Measurements from ENCODE around the gene ISM1.
A peak's percentile ranks its signal among the peaks of the same experiment; 100 is the strongest.

Gene ISM1

DNA sequence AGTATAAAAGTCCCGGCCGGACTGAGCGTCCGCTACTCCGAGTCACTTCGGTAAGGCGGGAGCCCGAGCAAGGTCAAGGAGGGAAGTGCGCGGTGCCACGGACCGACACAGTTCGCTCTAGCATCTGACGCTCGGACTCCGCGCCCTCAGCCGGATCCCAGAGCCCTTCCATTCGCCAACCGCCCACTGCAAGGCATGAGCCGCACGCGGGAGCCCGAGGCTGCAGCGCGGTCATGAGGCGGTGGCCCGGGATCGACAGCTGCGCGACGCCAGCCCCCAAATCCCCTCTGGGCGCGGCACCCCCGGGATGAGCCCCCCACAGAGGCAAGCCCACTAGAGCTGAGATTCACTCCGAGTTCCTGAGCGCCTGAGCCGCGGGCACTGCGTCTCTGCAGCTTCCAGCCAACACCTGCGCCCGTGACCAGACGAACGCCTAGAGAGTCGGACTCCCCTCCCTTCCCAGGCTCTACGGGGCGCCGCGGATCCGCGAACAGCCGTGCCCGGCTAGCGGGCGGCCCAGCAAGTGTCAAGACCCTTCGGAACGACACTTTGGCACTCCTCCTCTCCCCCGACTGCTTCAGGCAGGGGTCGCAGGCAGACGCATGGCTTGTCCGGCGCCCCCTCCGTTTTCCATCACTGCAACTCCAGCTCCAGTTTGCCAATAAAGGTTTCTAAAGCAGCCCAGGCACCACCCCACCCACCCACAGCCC lies 725 bp upstream of the ISM1 start:
- TF ChIP-seq, protein P1, sequence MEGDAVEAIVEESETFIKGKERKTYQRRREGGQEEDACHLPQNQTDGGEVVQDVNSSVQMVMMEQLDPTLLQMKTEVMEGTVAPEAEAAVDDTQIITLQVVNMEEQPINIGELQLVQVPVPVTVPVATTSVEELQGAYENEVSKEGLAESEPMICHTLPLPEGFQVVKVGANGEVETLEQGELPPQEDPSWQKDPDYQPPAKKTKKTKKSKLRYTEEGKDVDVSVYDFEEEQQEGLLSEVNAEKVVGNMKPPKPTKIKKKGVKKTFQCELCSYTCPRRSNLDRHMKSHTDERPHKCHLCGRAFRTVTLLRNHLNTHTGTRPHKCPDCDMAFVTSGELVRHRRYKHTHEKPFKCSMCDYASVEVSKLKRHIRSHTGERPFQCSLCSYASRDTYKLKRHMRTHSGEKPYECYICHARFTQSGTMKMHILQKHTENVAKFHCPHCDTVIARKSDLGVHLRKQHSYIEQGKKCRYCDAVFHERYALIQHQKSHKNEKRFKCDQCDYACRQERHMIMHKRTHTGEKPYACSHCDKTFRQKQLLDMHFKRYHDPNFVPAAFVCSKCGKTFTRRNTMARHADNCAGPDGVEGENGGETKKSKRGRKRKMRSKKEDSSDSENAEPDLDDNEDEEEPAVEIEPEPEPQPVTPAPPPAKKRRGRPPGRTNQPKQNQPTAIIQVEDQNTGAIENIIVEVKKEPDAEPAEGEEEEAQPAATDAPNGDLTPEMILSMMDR (IDR thresholded peaks at IDR 0.05), result no peak
- peaks cover 2% of the 10 kb centered on the region for H3K4me1 ChIP-seq
- H3K4me3 ChIP-seq (ENCODE audit: low read depth, low read length), result peak overlapping the region; percentile 34
- H3K36me3 ChIP-seq (ENCODE audit: control insufficient read depth, insufficient read depth, low read length), result no peaks in the 10 kb centered on the region
- H3K4me2 ChIP-seq (ENCODE audit: low read length), result peak overlapping the region; percentile 72
- H3K9me3 ChIP-seq (ENCODE audit: control insufficient read depth, low read length), result no peaks in the 10 kb centered on the region
- peak overlapping the region; percentile 81 for H2AFZ ChIP-seq
- no peaks in the 10 kb centered on the region for H3K79me2 ChIP-seq
- H3K27ac ChIP-seq, result no peak overlapping the region
- no peaks in the 10 kb centered on the region for H3K27me3 ChIP-seq (ENCODE audit: control insufficient read depth, insufficient read depth, low read length)
- no peak overlapping the region for H3K9ac ChIP-seq

DNA sequence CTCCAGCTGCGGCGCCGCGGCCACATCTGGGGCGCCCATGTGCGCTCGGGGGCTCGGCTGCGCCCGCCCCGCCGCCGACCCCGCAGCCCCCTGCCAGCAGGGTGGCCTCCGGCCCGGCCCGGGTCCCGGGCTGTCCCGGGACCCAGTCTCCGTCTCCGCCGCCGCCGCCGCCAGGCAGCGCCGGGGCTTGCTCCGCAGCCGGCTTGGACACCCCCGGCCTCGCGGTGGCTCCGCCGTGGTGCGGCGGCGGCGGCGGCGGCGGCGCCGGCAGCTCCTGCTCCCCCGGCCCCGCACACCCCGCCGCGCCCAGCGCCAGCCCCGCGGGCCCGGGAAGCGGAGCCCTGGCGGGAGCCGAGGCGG lies 219 bp downstream of the ISM1 start:
- no peak overlapping the region for H3K27ac ChIP-seq
- no peaks in the 10 kb centered on the region for H3K9me3 ChIP-seq (ENCODE audit: control insufficient read depth, low read length)
- no peak overlapping the region for H3K9ac ChIP-seq
- H2AFZ ChIP-seq, result no peak overlapping the region
- no peaks in the 10 kb centered on the region for H3K27me3 ChIP-seq (ENCODE audit: control insufficient read depth, insufficient read depth, low read length)
- no peak overlapping the region for H3K4me2 ChIP-seq (ENCODE audit: low read length)
- H3K4me3 ChIP-seq (ENCODE audit: low read depth, low read length), result no peak overlapping the region
- H3K79me2 ChIP-seq, result no peaks in the 10 kb centered on the region
- no peaks in the 10 kb centered on the region for H3K36me3 ChIP-seq (ENCODE audit: control insufficient read depth, insufficient read depth, low read length)
- TF ChIP-seq, protein P1 (IDR thresholded peaks at IDR 0.05), result no peak
- peaks cover 2% of the 10 kb centered on the region for H3K4me1 ChIP-seq

- Histone ChIP-seq H3K79me2 (no peaks in the 10 kb centered on the region), H3K4me1 (peaks cover 2% of the 10 kb centered on the region), H3K4me2 (ENCODE audit: low read length) (peak overlapping the region; percentile 78), H3K9me3 (ENCODE audit: control insufficient read depth, low read length) (no peaks in the 10 kb centered on the region), H3K9ac (no peak overlapping the region), H3K4me3 (ENCODE audit: low read depth, low read length) (no peak overlapping the region), H3K36me3 (ENCODE audit: control insufficient read depth, insufficient read depth, low read length) (no peaks in the 10 kb centered on the region), H3K27ac (no peak overlapping the region), H2AFZ (peak overlapping the region; percentile 89), H3K27me3 (ENCODE audit: control insufficient read depth, insufficient read depth, low read length) (no peaks in the 10 kb centered on the region)
- TF ChIP-seq, protein P1 (IDR thresholded peaks at IDR 0.05), result no peak
Measured at GRCh38 chr20:13221673-13222318, 722 bp downstream of the ISM1 start.

DNA sequence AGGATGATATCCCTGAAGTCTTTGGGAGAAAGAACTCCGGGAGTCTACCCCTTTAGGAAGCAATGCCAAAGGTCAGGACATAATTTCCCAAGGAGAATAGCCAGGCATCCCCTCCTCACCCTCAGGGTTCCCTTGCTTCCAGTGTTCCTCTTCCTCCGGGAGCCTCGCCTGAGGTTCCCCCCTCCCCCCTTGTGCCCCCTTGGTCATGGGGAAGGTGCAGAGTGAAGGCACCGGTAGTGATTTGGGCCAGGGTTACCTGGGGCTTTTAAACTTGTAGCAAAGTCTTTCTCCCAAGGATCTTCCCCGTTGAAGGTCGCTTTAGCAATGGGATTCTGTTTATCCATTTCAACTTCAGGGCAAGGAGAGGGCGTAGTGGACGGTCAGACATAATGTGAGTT lies 1.2 kb downstream of the ISM1 start:
- Histone ChIP-seq H3K36me3 (ENCODE audit: control insufficient read depth, insufficient read depth, low read length) (no peaks in the 10 kb centered on the region), H2AFZ (peak overlapping the region; percentile 89), H3K79me2 (no peaks in the 10 kb centered on the region), H3K9me3 (ENCODE audit: control insufficient read depth, low read length) (no peaks in the 10 kb centered on the region), H3K4me2 (ENCODE audit: low read length) (no peak overlapping the region), H3K9ac (no peak overlapping the region), H3K27me3 (ENCODE audit: control insufficient read depth, insufficient read depth, low read length) (no peaks in the 10 kb centered on the region), H3K4me1 (peaks cover 2% of the 10 kb centered on the region), H3K27ac (no peak overlapping the region), H3K4me3 (ENCODE audit: low read depth, low read length) (no peak overlapping the region)
- TF ChIP-seq, protein P1 (IDR thresholded peaks at IDR 0.05), result no peak
